GM19193 (cell line): ENCODE measurements around the gene TIGAR.

Source experiments
- POLR2A ChIP-seq: IDR thresholded peaks from 4 replicates; pipeline ENCODE4 v1.6.1; 2011; ENCODE audit not compliant: insufficient read depth, insufficient read length; ENCODE audit errors: extremely low read depth

The TIGAR gene

DNA sequence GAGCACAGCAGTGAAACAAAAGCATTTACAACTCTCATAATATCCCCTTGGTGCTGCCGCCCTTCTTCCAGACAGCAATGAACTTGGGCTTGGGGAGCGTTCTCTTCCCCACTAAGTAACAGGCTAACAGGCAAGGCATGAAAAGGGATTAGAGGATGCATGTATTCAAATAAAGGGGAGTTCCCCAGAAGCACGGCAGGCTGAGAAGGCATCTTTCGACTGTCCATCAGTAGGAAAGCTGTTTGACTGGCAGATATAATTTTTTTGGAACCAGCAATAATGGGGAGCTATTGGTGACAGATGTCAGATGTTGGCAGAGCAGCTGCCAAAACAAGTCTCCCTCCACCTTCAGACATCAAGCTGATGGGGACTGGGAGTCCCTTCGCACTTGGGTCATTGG is 9.2 kb upstream of the TIGAR start:
- no peak for TF ChIP-seq POLR2A

DNA sequence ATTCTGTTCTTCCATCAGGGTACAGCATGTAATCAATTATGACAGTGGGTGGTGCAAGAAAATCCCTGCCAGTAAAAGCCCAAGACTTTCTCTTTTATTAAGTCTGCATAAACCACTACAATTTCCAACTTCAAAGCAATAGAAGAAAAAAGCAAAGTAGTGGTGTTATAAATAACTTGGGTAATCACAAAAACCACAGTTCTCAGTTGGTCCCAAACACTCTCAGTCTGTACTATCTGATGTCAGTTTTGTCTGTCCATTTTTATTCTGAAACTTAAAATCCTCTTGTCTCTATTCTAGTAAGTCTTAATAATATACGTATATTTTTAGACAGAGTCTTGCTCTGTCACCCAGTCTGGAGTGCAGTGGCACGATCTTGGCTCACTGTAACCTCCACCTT is 8.8 kb upstream of the TIGAR start:
- TF ChIP-seq POLR2A: no peak

DNA sequence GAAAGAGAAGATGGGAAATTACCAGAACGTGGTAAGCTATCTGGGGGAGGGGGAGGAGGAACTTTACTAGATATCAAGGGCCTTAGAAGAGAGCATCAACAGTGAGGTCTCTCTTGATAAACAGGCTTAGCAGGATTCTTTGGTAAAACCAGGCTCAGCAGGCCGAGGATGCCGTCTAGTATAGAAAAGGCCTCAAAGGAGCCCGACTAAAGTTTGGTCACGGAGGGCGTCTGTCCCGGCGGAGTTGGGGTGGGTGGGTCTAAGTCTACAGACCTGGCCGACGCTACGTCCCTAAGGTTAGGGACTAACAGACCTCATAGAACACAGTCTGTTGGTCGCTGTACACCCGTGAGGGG is 538 bp upstream of the TIGAR start:
- TF ChIP-seq POLR2A: no peak

DNA sequence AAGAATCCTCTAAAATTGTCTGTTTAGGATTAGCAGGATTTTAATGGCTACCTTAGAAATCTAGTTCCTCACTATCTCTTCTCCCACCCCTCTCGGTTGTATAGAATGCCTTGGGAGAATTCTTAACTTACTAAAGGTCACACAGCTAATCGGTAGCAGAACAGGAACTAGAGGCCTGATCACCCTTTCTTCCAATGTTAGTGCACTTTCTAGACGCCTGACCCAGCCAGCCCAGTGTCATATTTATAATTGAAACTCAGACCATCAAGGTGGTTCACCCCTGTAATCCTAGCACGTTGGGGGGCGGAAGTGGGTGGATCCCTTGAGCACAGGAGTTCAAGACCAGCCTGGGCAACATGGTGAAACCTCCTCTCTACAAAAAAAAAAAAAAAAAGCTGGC is 1.7 kb downstream of the TIGAR start:
- no peak for TF ChIP-seq POLR2A

DNA sequence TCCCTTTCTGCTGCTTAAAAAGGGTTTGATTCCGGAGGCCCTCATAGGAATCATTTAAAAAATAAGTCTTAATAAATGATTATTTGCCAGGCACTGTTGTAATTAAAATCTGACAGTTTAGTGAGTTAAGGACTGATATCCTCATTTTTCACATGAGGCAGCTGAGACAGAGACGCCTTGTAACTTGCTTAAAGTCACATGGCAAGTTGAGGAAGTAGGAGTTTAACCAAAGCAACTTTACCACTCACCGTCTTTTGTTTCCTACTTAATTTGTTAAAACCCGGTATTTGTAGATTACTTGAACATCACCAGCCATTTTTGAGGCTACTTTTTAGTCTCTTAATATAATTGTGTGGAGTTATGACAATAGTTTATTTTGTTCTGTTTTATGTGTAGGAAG is 2.4 kb downstream of the TIGAR start:
- no peak for TF ChIP-seq POLR2A

DNA sequence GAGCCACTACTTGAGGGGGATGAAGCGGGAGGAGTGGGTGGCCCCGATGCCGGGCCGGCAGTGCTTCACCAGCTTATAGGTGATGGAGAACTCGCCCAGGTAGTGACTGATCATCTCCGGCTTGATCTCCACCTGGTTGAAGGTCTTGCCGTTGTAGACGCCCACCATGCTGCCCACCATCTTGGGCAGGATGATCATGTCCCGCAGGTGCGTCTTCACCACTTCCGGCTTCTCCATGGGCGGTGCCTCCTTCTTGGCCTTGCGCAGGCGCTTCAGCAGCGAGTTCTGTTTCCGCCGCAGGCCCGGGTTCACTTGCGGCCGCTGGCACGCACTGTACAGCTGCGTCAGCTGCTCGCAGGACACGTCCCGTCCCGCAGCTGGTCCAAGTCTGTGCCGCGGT is 3.4 kb downstream of the TIGAR start:
- no peak for TF ChIP-seq POLR2A

DNA sequence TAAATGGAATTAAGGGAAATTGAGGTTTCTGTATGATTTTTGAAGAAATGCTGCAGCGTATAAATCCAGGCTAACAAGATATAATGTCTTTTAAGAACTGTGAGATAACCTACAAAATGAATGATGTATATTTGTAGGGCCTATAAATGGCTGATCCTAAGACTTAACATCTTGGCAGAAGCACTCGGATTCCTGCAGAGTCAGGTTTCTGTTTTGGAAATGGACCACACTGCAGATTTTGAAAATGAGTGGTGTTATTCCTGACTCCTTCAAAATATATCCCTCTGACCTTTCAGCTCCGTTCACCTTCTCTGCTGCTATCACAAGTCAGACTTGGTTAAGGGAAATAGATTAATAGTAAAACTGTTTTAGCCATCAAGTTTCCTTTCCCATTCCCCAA is 5.0 kb downstream of the TIGAR start:
- TF ChIP-seq POLR2A: no peak

DNA sequence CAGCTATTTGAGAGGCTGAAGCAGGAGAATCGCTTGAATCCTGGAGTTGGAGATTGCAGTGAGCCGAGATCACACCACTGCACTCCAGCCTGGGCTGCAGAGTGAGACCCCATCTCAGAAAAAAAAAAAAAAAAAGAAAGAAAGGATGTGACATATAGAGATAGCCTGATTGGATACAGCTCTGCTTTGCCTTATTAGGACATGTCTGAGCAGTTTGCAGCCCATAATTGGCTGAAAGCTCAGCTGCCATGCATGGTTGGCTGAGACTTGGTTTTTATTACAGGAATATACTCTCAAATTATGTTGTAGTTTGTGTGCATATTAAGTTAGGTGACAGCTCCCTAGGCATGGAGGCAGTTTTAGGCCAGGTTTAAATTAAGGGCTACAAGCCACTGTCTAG is 6.3 kb downstream of the TIGAR start:
- no peak for TF ChIP-seq POLR2A

DNA sequence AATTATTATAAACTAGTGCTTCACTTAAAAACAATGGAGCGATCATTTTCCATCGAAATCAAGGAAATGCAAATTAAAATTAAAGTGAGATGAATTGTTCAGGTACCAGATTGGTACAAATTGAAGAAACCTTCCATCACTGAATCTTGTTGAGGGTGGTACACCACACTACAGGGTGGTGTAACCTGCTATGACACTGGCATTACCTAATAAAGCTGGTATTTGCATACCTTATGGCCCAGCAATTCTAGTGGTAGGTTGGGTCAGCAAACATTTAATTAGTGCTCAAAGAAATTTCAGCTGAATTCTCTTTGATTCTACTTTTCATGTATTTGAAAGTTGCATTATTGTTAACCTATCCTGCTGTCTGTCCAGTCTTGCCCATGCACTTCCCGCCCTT is 9.2 kb downstream of the TIGAR start:
- TF ChIP-seq POLR2A: no peak

DNA sequence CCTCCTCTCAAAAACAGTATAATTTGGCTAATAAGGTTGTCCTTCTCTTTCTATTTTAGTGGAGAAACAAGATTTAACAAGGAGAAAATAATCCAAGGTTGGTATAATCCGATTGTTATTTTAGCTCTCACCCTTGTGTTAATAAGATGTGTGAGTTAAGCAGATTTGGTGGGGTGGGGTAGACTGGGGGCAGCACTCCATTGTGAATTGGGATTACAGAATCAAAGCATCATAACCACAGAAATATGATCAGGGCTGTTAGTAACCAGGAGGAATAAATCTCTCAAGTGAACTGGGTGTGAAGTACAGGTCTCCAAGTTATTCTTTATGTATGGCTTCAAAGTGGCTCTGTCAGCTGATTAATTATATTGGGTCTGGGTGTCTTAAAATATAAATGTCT is 10.2 kb downstream of the TIGAR start:
- TF ChIP-seq POLR2A: no peak

DNA sequence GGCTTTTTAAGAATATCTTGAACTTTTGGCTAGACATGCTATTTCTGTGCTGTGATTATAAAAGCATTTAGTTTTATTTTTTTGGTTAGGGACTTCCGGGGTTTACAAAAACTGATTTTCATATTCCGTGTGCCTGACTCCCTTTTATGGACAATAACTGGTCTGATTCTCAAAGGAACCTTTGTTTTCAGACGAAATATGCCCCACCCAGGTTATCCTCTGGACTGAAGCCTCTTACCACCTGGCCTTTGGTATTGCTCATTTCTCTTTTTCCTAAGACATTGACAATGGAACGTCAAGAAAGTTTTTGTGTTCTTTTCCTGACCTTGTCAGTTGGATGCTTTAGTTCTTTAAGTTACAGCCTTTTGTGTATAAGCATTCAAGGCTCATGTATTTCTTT is 10.8 kb downstream of the TIGAR start:
- TF ChIP-seq POLR2A: no peak

DNA sequence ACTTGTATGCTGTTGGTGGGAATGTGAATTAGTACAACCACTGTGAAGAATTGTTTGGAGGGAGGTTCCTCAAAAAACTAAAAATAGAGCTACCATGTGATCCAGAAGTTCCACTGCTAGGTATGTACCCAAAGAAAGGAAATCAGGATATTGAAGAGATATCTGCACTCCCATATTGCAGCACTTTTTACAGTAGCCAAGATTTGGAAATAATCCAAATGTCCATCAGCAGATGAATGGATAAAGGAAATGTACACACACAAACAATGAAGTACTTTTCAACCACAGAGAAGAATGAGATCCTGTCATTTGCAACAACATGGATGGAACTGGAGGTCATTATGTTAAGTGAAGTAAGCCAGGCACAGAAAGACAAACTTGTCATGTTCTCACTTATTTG is 25.9 kb downstream of the TIGAR start:
- no peak for TF ChIP-seq POLR2A

DNA sequence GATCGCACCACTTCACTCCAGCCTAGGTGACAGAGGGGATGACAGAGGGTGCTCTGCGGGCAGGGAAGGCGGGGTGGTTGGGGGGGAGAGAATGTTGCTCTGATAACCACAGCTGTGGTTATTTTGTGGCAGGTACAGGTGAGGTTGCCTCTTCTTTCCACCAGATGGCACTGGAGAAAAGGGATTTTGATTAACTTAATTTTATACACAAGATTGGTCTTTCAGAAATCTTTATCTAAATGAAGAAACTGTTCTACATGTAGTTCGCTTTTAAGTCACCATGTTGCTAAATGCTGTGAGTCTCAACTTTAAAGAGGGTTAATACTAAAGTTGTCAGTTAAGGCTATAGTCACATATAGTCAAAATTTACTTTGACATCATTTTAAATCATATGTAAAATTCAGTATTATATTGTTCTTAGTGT is 32.8 kb downstream of the TIGAR start:
- no peak for TF ChIP-seq POLR2A

DNA sequence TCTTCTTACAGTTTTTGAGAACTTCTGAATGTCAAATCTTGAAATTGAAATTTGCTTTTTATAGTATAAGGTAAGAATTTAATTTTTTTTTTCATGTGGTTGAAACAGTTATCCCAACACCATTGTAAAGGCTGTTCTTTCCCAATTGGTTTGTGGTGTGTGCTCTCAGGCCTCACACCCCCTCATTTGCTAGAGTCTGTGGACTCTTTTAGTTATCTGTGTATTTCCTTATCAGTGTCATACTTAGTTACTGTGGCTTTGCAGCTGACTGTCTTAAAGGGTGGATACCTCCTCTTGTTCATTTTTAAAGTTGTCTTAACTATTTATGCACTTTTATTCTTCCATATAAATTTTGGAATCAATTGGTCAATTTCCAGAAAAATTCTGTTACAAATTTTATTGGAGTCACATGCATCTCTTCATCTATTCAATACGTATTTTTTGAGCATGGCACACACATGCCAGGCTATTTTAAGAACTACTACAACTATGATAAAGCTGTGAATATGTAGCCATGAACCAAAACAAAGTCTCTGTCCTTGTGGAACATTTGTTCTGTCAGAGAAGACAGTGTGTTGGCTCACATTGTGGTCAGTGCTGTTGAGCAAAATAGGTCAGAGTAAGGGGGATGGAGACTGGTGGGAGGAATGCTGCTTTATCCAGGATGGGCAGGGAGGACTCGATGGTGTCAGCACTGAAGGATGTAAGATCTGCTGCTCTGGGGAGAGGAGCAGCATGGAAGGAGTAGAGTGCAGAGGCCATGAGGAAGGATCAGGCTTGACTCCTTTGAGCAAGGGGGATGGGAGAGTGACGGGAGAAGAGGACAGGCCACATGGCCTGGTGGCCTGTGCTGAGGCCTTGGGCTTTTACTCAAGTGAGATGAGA is 34.4 kb downstream of the TIGAR start:
- no peak for TF ChIP-seq POLR2A

DNA sequence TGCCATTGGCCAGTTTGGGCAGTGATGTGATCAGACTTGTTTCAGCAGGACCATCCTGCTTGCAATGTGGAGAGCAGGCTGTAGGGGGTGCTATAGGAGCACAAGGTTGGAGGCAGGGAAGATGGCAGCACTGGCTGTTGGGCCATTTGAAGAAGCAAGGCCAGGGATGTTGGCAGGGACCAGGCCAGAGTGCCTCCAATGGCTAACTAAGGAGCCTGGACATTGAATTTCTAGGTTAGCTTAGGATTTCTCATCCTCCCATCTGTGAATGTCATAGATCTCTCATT is 35.0 kb downstream of the TIGAR start:
- TF ChIP-seq POLR2A: no peak

DNA sequence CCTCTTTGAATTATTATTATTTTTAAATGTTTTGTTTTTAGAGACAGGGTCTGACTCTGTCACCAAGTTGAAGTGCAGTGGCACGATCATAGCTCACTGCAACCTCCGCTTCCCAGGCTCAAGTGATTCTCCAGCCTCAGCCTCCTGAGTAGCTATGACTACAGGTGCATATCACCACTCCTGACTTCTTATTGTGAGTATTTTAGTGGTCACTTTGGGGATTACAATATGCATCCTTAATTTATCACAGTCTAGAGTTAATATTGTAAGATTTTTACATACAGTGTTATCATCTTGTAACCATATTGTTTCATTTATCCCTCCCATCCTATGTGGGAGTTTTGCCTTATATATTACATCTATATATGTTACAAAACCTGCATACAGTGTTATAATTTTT is 45.1 kb downstream of the TIGAR start:
- no peak for TF ChIP-seq POLR2A

DNA sequence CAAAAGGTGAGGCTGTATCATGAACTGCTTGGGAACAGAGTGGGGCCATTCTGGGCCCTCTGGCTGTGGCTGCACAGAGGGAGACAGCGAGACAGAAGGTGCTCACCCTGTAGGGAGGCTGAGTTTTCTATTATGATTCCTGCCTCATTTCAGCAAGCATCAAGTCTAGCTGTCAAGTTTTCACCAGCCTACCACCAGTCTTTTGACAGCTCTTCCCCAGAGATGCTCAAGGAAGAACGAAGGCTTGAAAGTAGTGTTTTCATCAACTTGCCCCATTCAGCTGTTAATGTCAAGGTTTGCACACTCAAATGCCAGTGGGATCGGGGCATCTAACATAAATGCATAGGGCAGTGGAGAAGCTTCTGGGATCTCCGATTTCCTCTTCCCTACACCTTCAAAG is 48.5 kb downstream of the TIGAR start:
- TF ChIP-seq POLR2A: no peak
